Measurements from ENCODE around the gene GSN.

GRCh38 chr9:121322037-121322736, 54.2 kb downstream of the GSN start:
- TF ChIP-seq CTCF (IDR thresholded peaks at IDR 0.05) (no peak), ZFX (IDR thresholded peaks at IDR 0.05; ENCODE audit: borderline replicate concordance) (no peak)
